Mesenchymal stem cell (in vitro differentiated cells and primary cell): Measurements from ENCODE around the gene PDHB.

Experiments used
- DNase-seq: peaks from one replicate; pipeline ENCODE4 v3.0.0-alpha.2; 2013
- H2AFZ ChIP-seq: one replicate; pipeline ENCODE4 v1.6.1; 2013; ENCODE audit warnings: low read depth, mild to moderate bottlenecking, control low read depth, inconsistent platforms, low read length, moderate library complexity
- H2AK5ac ChIP-seq: 2 replicates; pipeline ENCODE4 v1.6.1; 2013; ENCODE audit warnings: low read length, moderate library complexity, mild to moderate bottlenecking, inconsistent platforms; ENCODE audit not compliant: severe bottlenecking
- H2BK120ac ChIP-seq: one replicate; pipeline ENCODE4 v1.6.1; 2013; ENCODE audit warnings: low read depth, mild to moderate bottlenecking, inconsistent platforms, low read length, moderate library complexity
- H2BK12ac ChIP-seq, 2 experiments: one replicate each; pipeline ENCODE4 v1.6.1; 2013; ENCODE audit warnings: inconsistent platforms in 2 of 2, low read length in 2 of 2, mild to moderate bottlenecking in 2 of 2, moderate library complexity in 2 of 2, control low read depth in 1 of 2
- H2BK15ac ChIP-seq: one replicate; pipeline ENCODE4 v1.6.1; 2013; ENCODE audit warnings: mild to moderate bottlenecking, low read depth, inconsistent platforms; ENCODE audit not compliant: poor library complexity, severe bottlenecking
- H2BK5ac ChIP-seq: 2 replicates; pipeline ENCODE4 v1.6.1; 2013; ENCODE audit warnings: low read depth, mild to moderate bottlenecking, low read length, control low read depth, inconsistent platforms; ENCODE audit not compliant: poor library complexity, severe bottlenecking
- H3K14ac ChIP-seq, 2 experiments: one replicate each; pipeline ENCODE4 v1.6.1; 2013; ENCODE audit warnings: inconsistent platforms in 2 of 2, low read length in 2 of 2, control low read depth in 1 of 2, mild to moderate bottlenecking in 1 of 2, moderate library complexity in 1 of 2
- H3K18ac ChIP-seq, 2 experiments: one replicate each; pipeline ENCODE4 v1.6.1; 2013; ENCODE audit warnings: inconsistent platforms in 2 of 2, low read length in 2 of 2, control low read depth in 1 of 2, low read depth in 1 of 2, mild to moderate bottlenecking in 1 of 2
- H3K23ac ChIP-seq, 2 experiments: one replicate each; pipeline ENCODE4 v1.6.1; 2013; ENCODE audit warnings: inconsistent platforms in 2 of 2, low read length in 2 of 2, mild to moderate bottlenecking in 2 of 2, moderate library complexity in 2 of 2, control low read depth in 1 of 2
- H3K27ac ChIP-seq: 2 replicates; pipeline ENCODE4 v1.5.1; 2013; ENCODE audit warnings: mild to moderate bottlenecking, moderate library complexity, low read length, control low read depth, inconsistent platforms; ENCODE audit not compliant: poor library complexity, severe bottlenecking
- H3K27me3 ChIP-seq, 2 experiments: 2 replicates each; pipeline versions ENCODE4 v1.6.1 to v1.7.0; 2013; ENCODE audit warnings: low read length in 2 of 2, mild to moderate bottlenecking in 2 of 2, moderate library complexity in 2 of 2, control low read depth in 1 of 2, inconsistent platforms in 1 of 2; ENCODE audit not compliant: control insufficient read depth in 1 of 2, insufficient read depth in 1 of 2
- H3K36me3 ChIP-seq, 2 experiments: 2 replicates each; pipeline versions ENCODE4 v1.6.1 to v1.7.0; 2013; ENCODE audit warnings: low read length in 2 of 2, control low read depth in 1 of 2, inconsistent platforms in 1 of 2, low read depth in 1 of 2, mild to moderate bottlenecking in 1 of 2; ENCODE audit not compliant: insufficient read depth in 2 of 2, control insufficient read depth in 1 of 2
- H3K4ac ChIP-seq, 2 experiments: one replicate each; pipeline ENCODE4 v1.6.1; 2013; ENCODE audit warnings: inconsistent platforms in 2 of 2, low read length in 2 of 2, mild to moderate bottlenecking in 2 of 2, moderate library complexity in 2 of 2, control low read depth in 1 of 2, low read depth in 1 of 2
- H3K4me1 ChIP-seq: 2 replicates; pipeline ENCODE4 v1.6.1; 2013; ENCODE audit warnings: low read depth, low read length, control low read depth; ENCODE audit not compliant: control insufficient read depth, insufficient read depth
- H3K4me2 ChIP-seq: 2 replicates; pipeline ENCODE4 v1.6.1; 2013; ENCODE audit warnings: low read length, mild to moderate bottlenecking, inconsistent platforms; ENCODE audit not compliant: poor library complexity, severe bottlenecking
- H3K4me3 ChIP-seq, 2 experiments: 2 replicates each; pipeline versions ENCODE4 v1.5.1 to v1.7.0; 2013; ENCODE audit warnings: low read length in 2 of 2, mild to moderate bottlenecking in 2 of 2, control low read depth in 1 of 2, low read depth in 1 of 2; ENCODE audit not compliant: insufficient read depth in 1 of 2
- H3K79me1 ChIP-seq: replicated peaks from 2 replicates; pipeline ENCODE4 v1.6.1; 2013; ENCODE audit warnings: mild to moderate bottlenecking, control low read depth, low read length, inconsistent platforms; ENCODE audit not compliant: poor library complexity, severe bottlenecking
- H3K9ac ChIP-seq: 2 replicates; pipeline ENCODE4 v1.7.0; 2013; ENCODE audit warnings: mild to moderate bottlenecking, low read length, moderate library complexity
- H3K9me3 ChIP-seq: 2 replicates; pipeline ENCODE4 v1.7.0; 2013; ENCODE audit warnings: mild to moderate bottlenecking, low read length; ENCODE audit not compliant: control insufficient read depth
- H4K8ac ChIP-seq: one replicate; pipeline ENCODE4 v1.6.1; 2013; ENCODE audit warnings: inconsistent platforms, mild to moderate bottlenecking, low read length, moderate library complexity
- H4K91ac ChIP-seq: one replicate; pipeline ENCODE4 v1.6.1; 2013; ENCODE audit warnings: mild to moderate bottlenecking, low read length, inconsistent platforms
- WGBS: methylation state at CpG from one replicate; pipeline ENCODE4 v1.1.7; 2013; ENCODE audit warnings: mixed read lengths; 5-methylcytosine and 5-hydroxymethylcytosine counted together

Gene PDHB

GRCh38 chr3:58379351-58380073, 54.1 kb downstream of the PDHB start:
- H3K79me1 ChIP-seq: peaks cover 3% of the 10 kb centered on the region
- H3K23ac ChIP-seq: no peak overlapping the region
- H4K91ac ChIP-seq: no peak overlapping the region
- H2BK12ac ChIP-seq: no peak overlapping the region
- H2BK120ac ChIP-seq: no peak overlapping the region
- H3K4me3 ChIP-seq: no peak overlapping the region
- over 99% methylated on average over 3 of the region's 4 CpGs for WGBS
- H3K9ac ChIP-seq: no peak overlapping the region
- no peak overlapping the region for H2BK5ac ChIP-seq
- H2BK15ac ChIP-seq: no peak overlapping the region
- no peaks in the 10 kb centered on the region for H3K27me3 ChIP-seq
- no peak overlapping the region for H3K18ac ChIP-seq
- DNase-seq: no peak
- H2AK5ac ChIP-seq: no peak overlapping the region
- H3K36me3 ChIP-seq: peaks cover 0 to 5% of the 10 kb centered on the region in 2 experiments
- no peak overlapping the region for H3K27ac ChIP-seq
- H4K8ac ChIP-seq: no peak overlapping the region
- H3K4ac ChIP-seq: no peak overlapping the region
- no peaks in the 10 kb centered on the region for H3K9me3 ChIP-seq
- H3K14ac ChIP-seq: no peak overlapping the region
- peaks cover 2% of the 10 kb centered on the region for H3K4me1 ChIP-seq
- H2AFZ ChIP-seq: no peak overlapping the region
- H3K4me2 ChIP-seq: no peak overlapping the region

- no peak overlapping the region for H3K4me3 ChIP-seq
- H2BK5ac ChIP-seq: no peak overlapping the region
- H2BK120ac ChIP-seq: no peak overlapping the region
- H3K27ac ChIP-seq: no peak overlapping the region
- H4K91ac ChIP-seq: no peak overlapping the region
- no peak overlapping the region for H3K4me2 ChIP-seq
- H3K79me1 ChIP-seq: peaks cover 3% of the 10 kb centered on the region
- peaks cover 1% of the 10 kb centered on the region for H3K4me1 ChIP-seq
- no peak overlapping the region for H2AK5ac ChIP-seq
- H3K23ac ChIP-seq: no peak overlapping the region
- H3K14ac ChIP-seq: no peak overlapping the region
- no CpG with 5 or more reads among the region's 4 CpGs for WGBS
- DNase-seq: no peak
- H2BK12ac ChIP-seq: no peak overlapping the region
- H3K9ac ChIP-seq: no peak overlapping the region
- H3K27me3 ChIP-seq: no peaks in the 10 kb centered on the region
- H3K4ac ChIP-seq: no peak overlapping the region
- H2BK15ac ChIP-seq: no peak overlapping the region
- no peaks in the 10 kb centered on the region for H3K9me3 ChIP-seq
- H2AFZ ChIP-seq: no peak overlapping the region
- H3K18ac ChIP-seq: no peak overlapping the region
- H4K8ac ChIP-seq: no peak overlapping the region
- peaks cover 0 to 7% of the 10 kb centered on the region in 2 experiments for H3K36me3 ChIP-seq
Observed at GRCh38 chr3:58377750-58378149, 55.9 kb downstream of the PDHB start.
